Skin epidermis (tissue), 12 donors: Measurements from ENCODE around the gene PIK3R5.

Experiments used
- H3K27ac ChIP-seq, 21 experiments: fragments of 200-600 bp; sonication (generic) in 11 of 21; one replicate each; pipeline ENCODE4 v1.5.0; 2020; ENCODE audit warnings: mild to moderate bottlenecking in 3 of 21, inconsistent platforms in 2 of 21, moderate library complexity in 2 of 21
- H3K4me3 ChIP-seq, 7 experiments: fragments of 200-600 bp; sonication (generic) in 2 of 7; one replicate each; pipeline ENCODE4 v1.5.0; 2020; ENCODE audit warnings: inconsistent platforms in 2 of 7, mild to moderate bottlenecking in 2 of 7, moderate library complexity in 1 of 7

PIK3R5 gene

DNA sequence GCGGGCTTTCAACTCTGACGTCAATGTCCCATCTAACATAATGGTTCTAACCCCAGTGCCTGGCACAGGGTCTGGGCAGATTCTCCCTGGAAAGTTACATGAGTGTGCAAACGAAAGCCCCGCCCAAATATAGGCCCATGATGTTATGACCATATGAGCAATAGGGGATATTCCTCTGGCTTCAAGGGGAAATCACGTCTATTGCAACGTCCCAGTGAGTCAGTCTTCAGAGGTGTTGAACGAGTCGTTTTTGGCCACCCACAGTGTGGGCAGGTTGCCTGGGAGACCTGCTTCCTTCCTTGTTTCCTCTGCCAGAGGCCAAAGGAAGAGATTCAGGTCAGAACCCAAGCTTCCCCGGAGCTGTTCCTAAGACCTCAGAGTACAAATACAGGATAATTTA is 30.3 kb downstream of the PIK3R5 start:
- H3K27ac ChIP-seq: peak overlapping the region in 5 of 21 experiments; percentile 18 to 50 (median 26)
- no peak overlapping the region for H3K4me3 ChIP-seq

DNA sequence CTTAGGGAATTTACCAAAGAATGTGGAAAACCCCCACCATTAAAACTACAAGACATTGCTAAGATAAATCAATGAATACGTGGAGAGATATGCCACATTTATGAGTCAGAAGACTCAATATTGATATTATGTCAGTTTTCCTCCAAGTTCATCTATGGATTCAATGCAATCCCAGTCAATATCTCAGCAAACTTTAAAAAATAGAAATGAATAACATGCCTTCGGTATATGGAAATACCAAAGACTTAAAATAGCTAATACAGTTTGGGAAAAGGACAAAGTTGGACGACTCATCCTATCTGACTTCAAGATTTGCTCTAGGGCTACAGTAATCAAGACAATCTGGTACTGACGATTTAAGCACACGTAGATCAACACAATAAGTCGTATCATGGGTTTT is 31.2 kb downstream of the PIK3R5 start:
- H3K27ac ChIP-seq: peak overlapping the region in 4 of 21 experiments; percentile 18 to 47 (median 26)
- no peak overlapping the region for H3K4me3 ChIP-seq

DNA sequence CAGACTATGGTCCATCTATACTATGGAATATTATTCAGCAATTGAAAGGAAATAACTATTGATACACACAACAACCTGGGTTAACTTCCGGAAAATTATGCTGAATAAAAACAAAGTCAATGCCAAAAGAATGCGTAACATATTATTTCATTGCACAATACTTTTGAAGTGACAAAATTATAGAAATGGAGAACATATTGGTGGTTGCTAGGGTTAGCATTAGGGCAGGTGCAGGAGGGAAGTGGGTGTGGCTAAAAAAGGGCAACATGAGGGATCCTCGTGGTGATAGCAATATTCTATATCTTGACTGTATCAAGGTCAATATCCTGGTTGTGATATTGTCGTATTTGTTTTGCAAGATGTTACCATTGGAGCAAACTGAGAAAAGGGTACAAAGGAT is 34.9 kb downstream of the PIK3R5 start:
- Histone ChIP-seq H3K4me3 (no peak overlapping the region), H3K27ac (no peak overlapping the region)

DNA sequence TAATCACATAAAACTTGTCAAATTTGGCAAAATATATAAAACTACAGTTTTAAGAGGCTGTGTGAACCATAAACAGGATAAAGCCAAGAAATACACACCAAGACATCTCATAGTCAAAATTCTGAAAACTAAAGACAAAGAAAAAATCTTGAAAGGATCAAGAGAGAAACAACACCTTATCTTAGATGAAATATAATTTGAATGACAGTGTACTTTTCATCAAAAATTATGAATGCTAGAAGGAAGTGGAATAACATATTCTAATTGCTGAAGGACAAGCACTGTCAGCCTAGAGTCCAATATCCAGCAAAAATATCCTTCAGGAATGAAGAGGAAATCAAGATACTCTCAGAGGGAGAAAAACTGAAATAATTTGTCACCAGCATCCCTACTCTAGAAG is 37.2 kb downstream of the PIK3R5 start:
- Histone ChIP-seq H3K4me3 (no peak overlapping the region), H3K27ac (no peak overlapping the region)

DNA sequence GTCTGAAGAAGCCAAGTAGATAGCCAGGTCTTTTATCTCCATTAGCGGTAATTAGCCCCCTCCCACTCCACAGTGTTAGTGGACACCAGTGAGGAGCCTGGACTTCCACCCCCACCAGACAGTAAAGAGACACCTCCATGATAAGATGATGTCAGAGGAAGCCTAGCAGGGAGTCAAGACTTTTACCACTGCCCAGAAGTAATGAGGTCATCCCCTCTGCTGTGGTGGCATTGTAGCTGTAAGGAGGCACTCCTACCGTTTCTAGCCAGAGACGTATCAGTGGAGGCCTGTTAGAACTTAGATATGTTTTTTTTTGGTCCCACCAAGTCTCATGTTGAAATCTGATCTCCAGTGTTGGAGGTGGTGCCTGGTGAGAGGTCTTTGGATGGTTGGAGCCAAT is 38.1 kb downstream of the PIK3R5 start:
- Histone ChIP-seq H3K27ac (no peak overlapping the region), H3K4me3 (no peak overlapping the region)

DNA sequence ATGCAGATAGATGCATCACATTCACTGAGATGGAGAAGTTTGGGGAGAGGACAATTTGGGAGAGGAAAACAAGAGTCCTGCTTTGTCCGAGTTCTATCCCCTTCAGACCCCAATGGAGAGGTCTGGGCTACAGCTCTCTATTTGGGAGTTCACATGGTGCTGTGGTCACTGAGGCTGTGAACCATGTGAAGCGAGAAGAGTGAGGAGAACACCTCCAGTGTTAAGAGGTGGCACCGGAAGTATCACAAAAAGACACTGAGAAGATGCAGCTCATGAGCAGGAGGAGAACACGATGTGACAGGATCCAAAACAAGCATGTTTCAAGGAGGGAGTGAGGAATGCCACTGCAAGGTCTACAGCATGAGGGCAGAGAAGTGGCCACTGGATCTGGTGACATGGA is 39.7 kb downstream of the PIK3R5 start:
- Histone ChIP-seq H3K4me3 (no peak overlapping the region), H3K27ac (no peak overlapping the region)

DNA sequence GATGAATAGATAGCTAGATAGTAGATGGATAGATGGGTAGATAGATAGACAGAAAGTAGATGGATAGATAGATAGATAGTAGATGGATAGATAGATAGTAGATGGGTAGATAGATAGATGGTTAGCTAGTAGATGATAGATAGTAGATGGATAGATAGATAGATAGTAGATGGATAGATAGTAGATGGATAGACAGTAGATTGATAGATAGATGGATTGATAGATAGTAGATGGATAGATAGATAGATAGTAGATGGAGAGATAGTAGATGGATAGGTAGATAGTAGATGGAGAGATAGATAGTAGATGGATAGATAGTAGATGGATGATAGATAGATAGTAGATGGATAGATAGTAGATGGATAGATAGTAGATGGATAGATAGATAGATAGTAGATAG is 40.4 kb downstream of the PIK3R5 start:
- H3K4me3 ChIP-seq: no peak overlapping the region

DNA sequence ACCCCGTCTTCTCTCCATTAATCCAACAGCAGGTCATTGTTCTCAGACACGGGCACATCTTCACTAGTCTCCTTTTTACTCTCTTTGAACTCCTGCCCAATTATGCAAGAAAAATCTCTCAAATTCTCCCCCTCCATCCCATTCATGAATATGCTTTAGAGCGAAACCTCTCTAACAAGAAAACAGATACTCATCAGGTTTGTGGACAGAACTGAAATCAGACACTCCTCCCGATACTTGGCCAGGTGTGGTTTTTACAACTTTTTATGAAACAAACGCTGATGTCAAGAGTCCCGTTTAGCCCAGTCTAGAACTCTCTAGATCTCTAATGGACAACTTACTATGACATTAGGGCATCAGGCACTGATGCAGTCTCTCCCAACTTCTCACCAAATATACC is 40.9 kb downstream of the PIK3R5 start:
- H3K27ac ChIP-seq: no peak overlapping the region
- H3K4me3 ChIP-seq: no peak overlapping the region

More for the DNA sequence above, 40.4 kb downstream of the PIK3R5 start:
- H3K27ac ChIP-seq: no peak overlapping the region

DNA sequence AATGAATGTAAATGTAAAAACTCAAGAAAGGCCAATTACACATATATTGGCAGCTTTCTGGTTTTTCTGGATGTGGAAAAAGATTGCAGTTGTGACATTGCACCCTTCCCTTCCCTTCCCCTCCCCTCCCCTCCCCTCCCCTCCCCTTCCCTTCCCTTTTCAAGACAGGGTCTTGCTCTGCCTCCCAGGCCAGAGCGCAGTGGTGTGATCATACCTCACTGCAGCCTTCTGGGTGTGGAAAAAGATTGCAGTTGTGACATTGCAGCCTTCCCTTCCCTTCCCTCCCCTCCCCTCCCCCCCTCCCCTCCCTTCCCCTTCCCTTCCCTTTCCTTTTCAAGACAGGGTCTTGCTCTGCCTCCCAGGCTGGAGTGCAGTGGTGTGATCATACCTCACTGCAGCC is 41.7 kb downstream of the PIK3R5 start:
- Histone ChIP-seq H3K4me3 (no peak overlapping the region), H3K27ac (peak overlapping the region in 1 of 21 experiments; percentile 56)

DNA sequence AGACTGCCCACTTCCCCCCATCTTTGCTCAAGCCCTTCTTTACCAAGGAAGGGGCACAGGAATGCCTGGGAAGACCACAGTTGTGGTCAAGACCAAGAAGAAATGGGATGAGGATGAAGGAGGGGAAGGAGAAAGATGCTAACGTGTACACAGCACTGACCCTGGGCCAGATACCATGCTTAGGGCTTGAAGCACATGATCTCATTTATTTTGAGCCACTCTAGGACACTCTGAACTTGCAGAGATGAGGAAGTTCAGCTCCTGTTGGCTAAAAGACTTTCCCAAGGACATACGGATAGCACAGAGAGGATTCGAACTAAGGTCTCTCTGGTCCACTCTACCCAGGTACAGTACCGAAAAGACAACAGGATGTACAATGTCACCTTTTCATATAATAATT is 42.6 kb downstream of the PIK3R5 start:
- Histone ChIP-seq H3K4me3 (no peak overlapping the region), H3K27ac (peak overlapping the region in 7 of 21 experiments; percentile 9 to 70 (median 50))

DNA sequence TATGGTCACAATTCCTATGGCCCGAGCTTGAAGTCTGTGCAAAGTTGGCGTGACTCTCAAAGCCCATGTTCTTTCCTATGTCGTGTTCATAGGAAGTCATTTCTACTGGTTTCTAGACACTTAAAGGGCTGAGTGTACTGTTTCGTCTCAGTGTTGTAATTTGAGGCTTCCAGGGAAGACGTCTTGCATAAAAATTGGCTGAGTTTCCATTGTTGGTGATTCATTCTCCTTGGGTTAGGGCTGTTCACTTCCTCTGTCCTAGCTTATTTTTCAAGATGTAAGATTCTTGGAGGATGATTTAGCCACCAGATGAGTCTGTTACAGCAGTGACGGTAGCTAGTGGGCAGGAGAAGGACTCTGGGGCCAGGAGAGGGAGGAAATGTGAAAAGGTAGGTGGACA is 43.1 kb downstream of the PIK3R5 start:
- peak overlapping the region in 8 of 21 experiments; percentile 5 to 70 (median 42) for H3K27ac ChIP-seq
- H3K4me3 ChIP-seq: no peak overlapping the region

DNA sequence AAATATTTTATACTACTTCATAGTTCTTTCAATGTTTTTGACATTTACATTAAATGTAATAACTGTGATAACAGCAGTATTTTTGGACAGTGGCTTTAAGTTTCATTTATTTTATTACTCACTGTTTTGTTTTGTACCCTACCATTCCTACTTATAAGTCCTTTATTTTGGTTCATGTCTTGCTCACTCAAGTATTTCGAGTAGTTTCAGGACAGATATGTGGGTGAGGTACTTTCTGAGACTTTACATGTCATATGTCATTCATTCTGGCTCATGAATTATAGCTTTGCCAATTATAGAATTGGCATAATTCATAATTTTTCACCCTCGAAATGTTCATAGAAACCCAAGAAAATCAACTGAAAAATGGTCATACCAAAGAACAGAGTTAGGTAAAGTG is 44.4 kb downstream of the PIK3R5 start:
- H3K4me3 ChIP-seq: no peak overlapping the region
- no peak overlapping the region for H3K27ac ChIP-seq

DNA sequence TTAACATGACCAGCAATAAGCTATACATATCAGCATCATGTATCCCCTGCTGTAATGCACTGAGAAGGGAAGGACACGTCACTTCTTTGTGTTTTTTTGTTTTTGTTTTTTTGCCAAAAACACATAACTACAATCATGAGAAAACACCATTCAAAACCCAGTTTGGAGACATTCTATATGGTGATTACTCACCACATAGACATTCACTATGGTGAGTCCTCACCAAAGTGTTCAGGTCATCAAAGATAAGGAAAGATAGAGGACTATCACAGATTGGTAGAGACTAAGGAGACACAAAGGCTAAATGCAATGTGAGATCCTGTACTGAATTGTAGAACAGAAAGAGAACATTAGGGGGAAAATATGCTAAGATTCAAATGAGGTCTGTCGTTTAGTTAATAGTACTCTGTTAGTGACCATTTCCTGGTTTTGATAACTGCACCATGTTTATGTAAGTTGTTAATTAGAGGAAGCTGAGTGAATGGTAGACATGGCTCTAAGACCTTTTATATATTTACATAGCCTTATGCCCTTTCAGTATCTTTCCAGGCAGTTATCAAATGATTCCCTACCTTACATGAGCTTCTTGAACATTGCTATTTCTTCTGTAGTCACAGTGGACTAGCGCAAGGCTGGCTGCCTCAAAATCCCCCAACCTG is 46.6 kb downstream of the PIK3R5 start:
- peak overlapping the region in 1 of 21 experiments; percentile 21 for H3K27ac ChIP-seq
- H3K4me3 ChIP-seq: no peak overlapping the region

DNA sequence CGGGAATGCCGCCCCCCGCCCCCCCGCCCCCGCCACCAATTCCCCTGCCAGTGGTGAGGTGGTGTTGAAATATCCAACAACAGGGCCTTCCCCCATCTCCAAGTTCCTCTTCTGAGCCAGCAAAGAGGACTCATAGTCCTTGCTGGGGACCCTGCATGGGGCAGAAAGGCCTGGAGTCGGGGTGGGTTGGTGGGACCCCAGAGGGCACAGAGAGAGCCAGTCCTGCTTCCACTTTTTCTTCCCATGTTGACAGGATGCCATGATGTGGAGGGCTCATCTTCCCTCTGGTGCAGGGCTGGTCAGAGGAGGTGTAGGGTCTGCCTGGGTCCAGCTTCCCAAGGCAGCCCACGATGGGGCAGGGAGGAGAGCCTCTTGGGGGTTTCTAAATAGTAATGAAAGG is 49.0 kb downstream of the PIK3R5 start:
- H3K27ac ChIP-seq: peak overlapping the region in 12 of 21 experiments; percentile 10 to 76 (median 31)
- no peak overlapping the region for H3K4me3 ChIP-seq

DNA sequence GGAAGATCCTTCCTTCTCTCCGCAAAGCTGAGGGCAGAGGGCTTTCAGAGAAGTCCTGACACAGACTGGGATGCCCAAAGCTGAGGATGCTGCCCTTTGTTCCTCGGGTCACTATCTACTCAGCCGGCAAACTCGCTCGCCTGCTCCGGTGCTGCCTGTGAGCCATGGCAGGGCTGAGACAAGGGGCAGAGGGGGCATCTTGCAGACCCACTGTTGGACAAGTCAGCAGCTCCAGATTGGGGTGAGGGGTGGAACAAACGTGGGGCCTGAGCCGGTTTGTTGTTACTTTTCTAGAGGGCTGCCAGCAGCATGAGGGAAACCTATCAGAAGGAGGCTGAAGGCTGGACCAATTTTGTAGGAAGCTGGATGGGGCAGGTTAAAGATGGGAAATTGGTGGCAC is 51.0 kb downstream of the PIK3R5 start:
- H3K27ac ChIP-seq: no peak overlapping the region
- no peak overlapping the region for H3K4me3 ChIP-seq

DNA sequence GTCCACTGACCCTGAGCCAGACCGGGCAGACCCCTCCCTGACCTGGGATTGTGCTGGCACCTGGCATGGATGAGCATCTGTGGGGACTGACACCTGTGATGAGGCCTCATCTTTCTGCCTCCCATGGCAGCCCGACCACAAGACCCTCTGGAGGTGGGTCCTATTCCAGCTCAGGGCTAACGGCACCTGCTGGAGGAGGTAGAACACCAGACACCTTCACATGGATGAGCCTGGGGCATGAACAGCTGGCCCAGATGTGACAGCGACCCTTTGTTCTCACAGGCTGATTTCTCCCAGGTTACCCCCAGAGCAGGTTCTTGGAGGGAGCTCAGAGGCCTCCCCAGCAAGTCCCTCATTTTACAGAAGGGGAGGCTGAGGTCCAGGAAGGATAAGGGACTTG is 51.6 kb downstream of the PIK3R5 start:
- Histone ChIP-seq H3K27ac (no peak overlapping the region), H3K4me3 (no peak overlapping the region)

DNA sequence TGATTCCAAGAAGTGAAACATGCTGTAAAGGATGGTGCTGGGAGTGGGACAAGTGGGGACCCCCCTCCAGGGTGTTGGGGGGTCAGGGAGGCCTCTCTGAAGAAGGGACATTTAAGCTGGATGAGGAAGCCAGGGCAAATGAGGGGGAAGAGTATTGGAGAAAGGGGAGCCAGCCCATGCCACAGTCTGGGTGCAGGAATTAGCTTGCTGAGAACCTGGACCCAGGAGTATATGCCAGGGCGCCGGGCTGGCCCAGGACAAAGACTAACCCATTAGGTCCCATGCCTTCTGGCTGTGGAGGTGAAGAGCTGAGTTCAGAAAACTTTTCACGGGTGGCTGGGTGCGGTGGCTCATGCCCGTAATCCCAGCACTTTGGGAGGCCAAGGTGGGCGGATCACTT is 52.4 kb downstream of the PIK3R5 start:
- H3K27ac ChIP-seq: no peak overlapping the region
- no peak overlapping the region for H3K4me3 ChIP-seq

DNA sequence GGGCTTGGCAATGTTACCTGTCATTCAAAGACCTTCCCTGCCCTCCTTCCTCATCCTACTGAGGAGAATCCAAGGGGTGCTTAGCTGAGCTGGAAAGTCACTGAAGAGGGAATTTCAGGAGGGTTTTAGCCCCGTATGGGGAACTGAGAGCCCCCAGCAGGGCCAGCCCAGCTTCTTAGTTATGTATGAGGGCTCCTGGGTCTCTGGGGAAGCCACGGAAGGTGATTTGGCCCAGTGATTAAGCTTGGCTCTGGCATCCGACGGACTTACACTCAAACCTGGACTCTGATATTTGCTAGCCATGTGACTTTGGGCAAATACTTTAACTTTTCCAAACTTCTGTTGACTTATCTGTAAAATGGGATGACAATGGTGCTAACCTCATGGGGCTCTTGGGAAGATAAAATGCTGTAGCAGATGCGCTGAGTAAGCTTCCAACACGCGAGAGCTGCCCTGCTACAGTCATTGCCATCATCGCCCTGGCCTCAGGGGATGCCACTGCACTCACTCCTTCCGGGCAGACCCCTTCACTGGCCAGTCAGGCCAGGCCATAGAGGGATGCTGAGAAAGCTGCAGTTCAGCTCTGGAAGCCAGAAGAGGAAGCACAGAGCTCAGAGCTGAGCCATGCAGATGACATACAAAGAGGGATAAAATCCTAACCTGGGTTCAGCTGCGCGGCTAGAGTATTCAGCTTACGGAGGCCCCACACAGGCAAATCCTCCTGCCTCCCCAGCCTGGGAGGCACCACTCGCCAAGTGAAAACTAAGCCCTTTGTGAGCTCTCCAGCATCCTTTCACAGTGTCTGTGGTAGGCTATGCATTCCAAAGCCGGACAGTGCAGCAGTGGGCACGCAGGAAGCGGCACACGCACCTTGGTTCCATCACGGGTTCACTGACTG is 53.2 kb downstream of the PIK3R5 start:
- no peak overlapping the region for H3K27ac ChIP-seq
- no peak overlapping the region for H3K4me3 ChIP-seq

DNA sequence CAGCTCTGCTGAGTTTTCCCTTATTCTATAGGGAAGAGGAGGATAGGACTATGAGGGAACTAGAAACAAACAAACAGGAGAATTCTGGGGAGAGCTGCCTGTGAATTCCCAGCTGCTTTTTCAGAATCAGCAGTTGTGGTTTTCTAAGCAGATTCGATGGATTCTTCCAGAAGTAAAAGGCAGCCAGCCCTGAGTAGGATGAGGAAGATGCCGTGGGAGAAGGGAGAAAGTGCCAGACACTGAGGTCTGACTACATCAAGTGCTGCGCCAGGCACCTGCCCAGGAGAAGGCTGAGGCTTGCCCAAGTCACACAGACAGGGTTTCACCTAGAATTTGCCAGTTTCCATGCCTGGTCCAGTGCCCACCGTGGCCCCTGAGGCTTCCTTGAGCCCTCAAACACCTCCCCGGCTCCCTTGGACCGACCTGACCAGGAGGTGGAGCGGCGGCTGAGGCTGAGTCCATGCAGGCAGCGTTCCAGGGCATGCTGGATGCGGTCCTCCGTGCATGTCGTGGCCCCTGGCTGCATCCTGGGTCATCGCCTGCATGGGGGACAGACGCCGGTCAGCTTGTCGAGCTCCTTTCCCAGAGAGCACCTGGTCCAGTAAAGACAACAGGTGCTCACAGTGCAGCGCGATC is 54.4 kb downstream of the PIK3R5 start:
- Histone ChIP-seq H3K27ac (peak overlapping the region in 1 of 21 experiments; percentile 59), H3K4me3 (no peak overlapping the region)

DNA sequence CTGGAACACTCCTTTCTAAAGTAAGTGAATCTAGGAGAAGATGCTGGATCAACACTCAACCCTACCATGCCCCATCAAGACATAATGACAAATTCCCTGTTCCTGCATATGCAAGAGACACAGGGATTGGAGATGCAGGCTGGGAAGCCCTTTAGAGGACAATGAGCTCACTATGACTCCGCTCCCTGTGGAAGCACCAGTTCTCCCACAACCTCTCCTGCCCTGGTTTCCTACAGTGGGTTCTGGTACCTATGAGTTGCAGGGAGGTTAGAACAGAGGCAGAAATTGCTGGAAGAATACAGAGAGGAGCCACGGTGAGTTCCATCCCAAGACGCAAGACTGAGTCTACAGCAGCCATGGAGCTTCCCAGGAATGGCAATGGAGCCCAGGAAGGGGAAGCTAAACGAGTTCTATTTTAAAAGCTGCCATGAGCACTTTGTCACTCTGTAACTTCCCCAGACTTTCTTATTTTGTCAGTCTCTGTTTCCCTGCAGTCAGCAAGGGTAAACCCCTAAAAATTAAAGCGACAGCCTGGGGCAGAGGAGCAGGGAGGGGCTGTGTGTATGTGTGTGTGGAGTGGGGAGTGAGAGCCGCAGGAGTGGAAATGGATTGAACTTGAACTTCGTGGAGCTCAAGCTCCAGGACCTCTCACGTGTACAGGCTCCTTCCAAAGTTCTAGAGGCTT is 55.8 kb downstream of the PIK3R5 start:
- H3K4me3 ChIP-seq: no peak overlapping the region
- H3K27ac ChIP-seq: peak overlapping the region in 1 of 21 experiments; percentile 14
